ACC112 (cell line): ENCODE data around the gene AK1.
A peak's percentile ranks its signal among the peaks of the same experiment; 100 is the strongest.

Experiments
- H2AFZ ChIP-seq: fragments of 200-600 bp; sonication (generic); one replicate; pipeline ENCODE4 v1.6.0; 2017; ENCODE audit warnings: antibody characterized with exemption, low read length; ENCODE audit not compliant: unreplicated experiment
- H3K27ac ChIP-seq: fragments of 200-600 bp; sonication (generic); 2 replicates; pipeline ENCODE4 v1.5.1; 2014; ENCODE audit warnings: low read depth, mild to moderate bottlenecking, antibody characterized with exemption, low read length, moderate library complexity
- H3K27me3 ChIP-seq: fragments of 200-600 bp; sonication (generic); 2 replicates; pipeline ENCODE4 v1.6.1; 2014; ENCODE audit warnings: mild to moderate bottlenecking, antibody characterized with exemption, low read length, moderate library complexity, mixed read lengths; ENCODE audit not compliant: insufficient read depth
- H3K36me3 ChIP-seq: fragments of 200-600 bp; sonication (generic); 2 replicates; pipeline ENCODE4 v1.6.1; 2016; ENCODE audit warnings: mild to moderate bottlenecking, antibody characterized with exemption, low read length, moderate library complexity, mixed read lengths; ENCODE audit not compliant: insufficient read depth
- H3K4me1 ChIP-seq: fragments of 200-600 bp; sonication (generic); one replicate; pipeline ENCODE4 v1.6.1; 2016; ENCODE audit warnings: low read length, mixed read lengths; ENCODE audit not compliant: insufficient read depth, unreplicated experiment, control insufficient read depth
- H3K4me3 ChIP-seq: fragments of 200-600 bp; sonication (generic); 2 replicates; pipeline ENCODE4 v1.5.1; 2014; ENCODE audit warnings: mild to moderate bottlenecking, low read depth, low read length
- H3K79me2 ChIP-seq: fragments of 200-600 bp; sonication (generic); one replicate; pipeline ENCODE4 v1.6.0; 2016; ENCODE audit warnings: low read length; ENCODE audit not compliant: control insufficient read depth, unreplicated experiment, insufficient read depth

Gene AK1

GRCh38 chr9:127877566-127877998, at the start of gene AK1:
Gene AK1, minus strand, starts transcription at chr9:127877675. Its CDS starts 3,058 bp downstream, at chr9:127874617.
- Histone ChIP-seq H3K79me2 (peaks cover 3% of the 10 kb centered on the region), H2AFZ (no peak within 1 kb of the TSS), H3K4me3 (peak within 1 kb of the TSS; percentile 83), H3K27ac (peak within 1 kb of the TSS; percentile 25; the same call in 1 of the 2 replicates), H3K27me3 (no peaks in the 10 kb centered on the region), H3K4me1 (peaks cover 39% of the 10 kb centered on the region), H3K36me3 (no peaks in the 10 kb centered on the region)

- Histone ChIP-seq H3K36me3 (no peaks in the 10 kb centered on the region), H3K27me3 (no peaks in the 10 kb centered on the region), H3K4me3 (no peak overlapping the region), H2AFZ (no peak overlapping the region), H3K4me1 (peaks cover 20% of the 10 kb centered on the region), H3K27ac (no peak overlapping the region), H3K79me2 (no peaks in the 10 kb centered on the region)
Measured at GRCh38 chr9:127926906-127927200, 49.4 kb upstream of the AK1 start.

DNA sequence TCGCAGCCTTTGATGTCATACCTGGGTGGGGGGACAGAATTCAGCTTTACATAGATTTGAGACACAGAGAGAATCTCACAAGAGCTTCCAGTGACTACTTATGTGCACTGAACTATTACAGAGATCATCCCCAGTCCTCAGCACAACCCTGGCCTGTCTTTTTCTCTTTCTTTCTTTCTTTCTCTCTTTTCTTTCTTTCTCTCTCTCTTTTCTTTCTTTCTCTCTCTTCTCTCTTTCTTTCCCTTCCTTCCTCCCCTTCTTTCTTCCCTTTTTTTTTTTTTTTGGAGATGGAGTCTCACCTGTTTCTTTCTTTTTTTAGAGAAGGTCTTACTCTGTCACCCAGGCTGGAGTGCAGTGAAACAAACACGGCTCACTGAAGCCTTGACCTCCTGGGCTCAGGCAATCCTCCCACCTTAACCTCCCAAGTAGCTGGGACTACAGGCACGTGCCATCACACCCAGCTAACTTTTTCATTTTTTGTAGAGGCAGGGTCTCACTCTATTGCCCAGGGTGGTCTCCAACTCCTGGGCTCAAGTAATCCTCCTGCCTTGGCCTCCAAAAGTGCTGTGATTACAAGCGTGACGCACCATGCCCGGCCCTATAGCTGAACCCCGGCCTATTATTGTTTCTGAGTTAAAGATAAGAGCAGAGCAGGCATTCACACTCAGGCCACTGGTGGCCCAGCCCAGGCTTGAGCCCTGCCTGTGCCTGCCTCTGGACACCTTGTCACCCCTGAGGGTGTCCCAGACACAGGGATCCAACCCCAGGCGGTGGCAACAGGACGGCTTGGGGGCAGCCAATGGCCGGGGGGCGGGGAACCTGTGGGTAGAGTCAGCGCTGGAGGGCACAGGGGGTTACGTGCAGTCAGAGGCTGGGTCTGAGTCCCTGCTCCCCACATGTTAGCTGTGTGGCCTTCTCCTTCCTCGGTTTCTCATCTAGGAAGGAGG, 48.8 kb upstream of the AK1 start:
- no peaks in the 10 kb centered on the region for H3K79me2 ChIP-seq
- no peak overlapping the region for H3K4me3 ChIP-seq
- H3K27ac ChIP-seq, result no peak overlapping the region
- no peaks in the 10 kb centered on the region for H3K27me3 ChIP-seq
- H3K36me3 ChIP-seq, result no peaks in the 10 kb centered on the region
- H3K4me1 ChIP-seq, result peaks cover 19% of the 10 kb centered on the region
- H2AFZ ChIP-seq, result no peak overlapping the region

- no peaks in the 10 kb centered on the region for H3K27me3 ChIP-seq
- no peak overlapping the region for H3K4me3 ChIP-seq
- no peak overlapping the region for H2AFZ ChIP-seq
- peaks cover 21% of the 10 kb centered on the region for H3K4me1 ChIP-seq
- no peak overlapping the region for H3K27ac ChIP-seq
- no peaks in the 10 kb centered on the region for H3K36me3 ChIP-seq
- no peaks in the 10 kb centered on the region for H3K79me2 ChIP-seq
Measured at GRCh38 chr9:127924736-127925444, 47.4 kb upstream of the AK1 start.

GRCh38 chr9:127923771-127924170, 46.3 kb upstream of the AK1 start:
- Histone ChIP-seq H2AFZ (no peak overlapping the region), H3K27ac (peak overlapping the region; percentile 95), H3K4me1 (peaks cover 27% of the 10 kb centered on the region), H3K36me3 (no peaks in the 10 kb centered on the region), H3K27me3 (no peaks in the 10 kb centered on the region), H3K4me3 (no peak overlapping the region), H3K79me2 (no peaks in the 10 kb centered on the region)

DNA sequence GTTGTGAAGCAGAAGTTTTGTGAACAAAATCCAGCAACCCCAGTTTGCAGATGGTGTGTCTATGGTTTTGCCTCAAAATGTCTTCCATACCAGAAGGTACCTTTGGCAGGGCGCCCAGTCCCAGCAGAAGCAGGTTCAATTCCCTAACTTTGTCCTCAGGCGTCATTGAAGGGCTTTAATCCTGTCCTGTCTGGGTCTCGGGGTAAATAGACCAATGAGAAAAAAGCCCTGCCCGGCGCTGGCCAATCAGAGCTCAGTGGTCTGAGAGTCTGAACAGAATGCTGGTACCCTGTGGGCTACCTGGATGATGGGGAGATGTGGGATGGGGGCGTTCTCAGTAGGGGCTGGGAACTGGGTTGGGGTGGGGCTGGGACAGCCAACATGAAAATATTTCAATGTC, 45.6 kb upstream of the AK1 start:
- Histone ChIP-seq H2AFZ (no peak overlapping the region), H3K4me1 (peaks cover 35% of the 10 kb centered on the region), H3K27me3 (no peaks in the 10 kb centered on the region), H3K36me3 (no peaks in the 10 kb centered on the region), H3K4me3 (no peak overlapping the region), H3K27ac (peak overlapping the region; percentile 95), H3K79me2 (no peaks in the 10 kb centered on the region)

- Histone ChIP-seq H3K36me3 (no peaks in the 10 kb centered on the region), H3K4me1 (peaks cover 42% of the 10 kb centered on the region), H3K79me2 (peaks cover under 1% of the 10 kb centered on the region), H3K4me3 (no peak overlapping the region), H2AFZ (no peak overlapping the region), H3K27ac (no peak overlapping the region), H3K27me3 (no peaks in the 10 kb centered on the region)
Measured at GRCh38 chr9:127921557-127922120, 44.2 kb upstream of the AK1 start.

DNA sequence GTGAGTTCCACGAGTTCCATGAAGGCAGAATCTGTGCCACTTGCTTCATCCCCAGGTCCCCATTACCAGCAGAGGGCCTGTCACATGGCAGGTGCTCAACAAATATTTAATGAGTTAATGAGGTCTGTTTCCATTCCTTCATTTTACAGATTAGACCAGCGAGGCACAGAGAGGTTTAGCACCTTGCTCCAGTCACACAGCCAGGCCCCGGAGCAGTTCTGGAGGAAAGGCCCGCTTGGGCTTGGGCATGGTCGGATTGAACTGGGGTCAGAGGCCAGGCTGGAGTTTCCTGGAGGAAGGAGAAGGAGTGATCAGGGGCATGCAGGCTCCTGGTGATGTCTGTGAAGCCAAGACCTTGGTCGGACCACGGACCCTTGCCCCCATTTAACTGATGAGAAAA, 43.3 kb upstream of the AK1 start:
- no peak overlapping the region for H3K4me3 ChIP-seq
- H3K4me1 ChIP-seq, result peaks cover 44% of the 10 kb centered on the region
- H3K79me2 ChIP-seq, result peaks cover 9% of the 10 kb centered on the region
- no peak overlapping the region for H2AFZ ChIP-seq
- no peaks in the 10 kb centered on the region for H3K36me3 ChIP-seq
- peak overlapping the region; percentile 95 for H3K27ac ChIP-seq
- no peaks in the 10 kb centered on the region for H3K27me3 ChIP-seq

DNA sequence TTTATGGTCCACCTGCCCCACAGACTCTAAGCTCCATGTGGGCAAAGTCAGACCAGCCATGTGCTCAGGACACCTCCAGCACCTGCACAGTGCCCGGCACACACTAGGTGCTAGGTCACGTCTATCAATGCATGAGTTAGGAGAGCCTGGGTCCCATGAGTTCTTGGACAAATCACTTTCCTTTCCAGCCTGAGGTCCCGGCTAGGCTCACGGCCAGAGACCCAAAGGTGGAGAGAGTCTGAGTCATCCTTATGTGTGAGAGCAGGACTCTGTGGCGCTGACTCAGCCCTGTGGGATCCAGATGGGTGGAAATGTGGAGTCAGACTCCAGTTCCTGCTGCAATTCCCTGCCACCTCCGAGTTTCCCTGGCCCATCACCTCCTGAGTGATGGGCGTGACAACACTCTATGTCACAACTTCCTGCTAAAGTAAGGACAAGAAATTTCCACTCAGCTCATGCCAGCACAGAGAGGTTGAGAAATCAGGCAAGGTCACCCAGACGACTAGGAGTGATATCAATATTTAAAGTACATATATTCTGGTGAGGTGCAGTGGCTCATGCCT, 41.9 kb upstream of the AK1 start:
- Histone ChIP-seq H3K79me2 (peaks cover 22% of the 10 kb centered on the region), H3K36me3 (no peaks in the 10 kb centered on the region), H3K27ac (peak overlapping the region; percentile 95), H3K27me3 (no peaks in the 10 kb centered on the region), H3K4me1 (peaks cover 57% of the 10 kb centered on the region), H2AFZ (no peak overlapping the region), H3K4me3 (no peak overlapping the region)

GRCh38 chr9:127918183-127919107, 41.0 kb upstream of the AK1 start:
- no peak overlapping the region; the same call in 1 of the 2 replicates for H3K4me3 ChIP-seq
- no peak overlapping the region for H2AFZ ChIP-seq
- H3K4me1 ChIP-seq, result peaks cover 55% of the 10 kb centered on the region

More at GRCh38 chr9:127918183-127919107, 41.0 kb upstream of the AK1 start:
- Histone ChIP-seq H3K27ac (peak overlapping the region; percentile 95), H3K27me3 (no peaks in the 10 kb centered on the region), H3K36me3 (no peaks in the 10 kb centered on the region), H3K79me2 (peaks cover 22% of the 10 kb centered on the region)
